Endothelial cell of umbilical vein (primary cell): ENCODE measurements around the gene C8A. TPM values are rescaled to one million over a fixed set of nuclear protein-coding genes. Genes with fewer than 3 reads are reported as not detected.

Experiments used
- BruUV-seq: library from RNA; stranded (reverse); fragments of 400-500 nt; replicated peaks from 2 replicates; lab custom pipeline; 2021; lab: Mats Ljungman, UMichigan
- CTCF ChIA-PET: fragments of 300-600, 350-600 bp; sonication (Branson Sonifier 250); formaldehyde crosslinking; loops from one replicate; lab custom pipeline; 2021; ENCODE audit warnings: antibody characterized with exemption, inconsistent platforms; lab: Charles Lee
- POLR2A ChIA-PET: fragments of 300-600, 350-600 bp; sonication (Branson Sonifier 250); formaldehyde crosslinking; loops from one replicate; lab custom pipeline; 2021; ENCODE audit warnings: antibody characterized with exemption, inconsistent platforms; lab: Charles Lee
- DNase-seq: peaks from one replicate; pipeline ENCODE4 v3.0.0-alpha.2; 2011; ENCODE audit warnings: low read depth, low spot score
- FAIRE-seq: peaks from 2 replicates; lab custom pipeline; 2011; peaks lifted over from hg19 to GRCh38; lab: Jason Lieb, UNC
- H2AFZ ChIP-seq: 2 replicates; pipeline ENCODE4 v1.6.0; 2012; ENCODE audit warnings: low read depth, low read length, control low read depth, inconsistent platforms
- H3K27ac ChIP-seq: 2 replicates; pipeline ENCODE4 v1.5.1; 2011; ENCODE audit warnings: low read depth, mild to moderate bottlenecking, control low read depth, low read length, moderate library complexity; ENCODE audit not compliant: insufficient read depth
- H3K27me3 ChIP-seq, 2 experiments: 2 replicates each; pipeline versions ENCODE4 v1.6.0 to v1.6.1; 2011; ENCODE audit warnings: low read length in 2 of 2, mixed read lengths in 1 of 2; ENCODE audit not compliant: control insufficient read depth in 2 of 2, insufficient read depth in 2 of 2
- H3K36me3 ChIP-seq, 2 experiments: 2 replicates in 1 of 2; 3 replicates in 1 of 2; pipeline ENCODE4 v1.5.1; 2011; ENCODE audit warnings: low read length in 2 of 2, mild to moderate bottlenecking in 1 of 2, moderate library complexity in 1 of 2; ENCODE audit not compliant: control insufficient read depth in 2 of 2, insufficient read depth in 2 of 2; ENCODE audit errors: extremely low read depth in 1 of 2
- H3K4me1 ChIP-seq: 3 replicates; pipeline ENCODE4 v1.5.1; 2011; ENCODE audit warnings: mild to moderate bottlenecking, low read length; ENCODE audit not compliant: control insufficient read depth, insufficient read depth; ENCODE audit errors: extremely low read depth
- H3K4me2 ChIP-seq: 2 replicates; pipeline ENCODE4 v1.6.1; 2011; ENCODE audit warnings: low read length, control low read depth, mixed read lengths; ENCODE audit not compliant: insufficient read depth
- H3K4me3 ChIP-seq, 3 experiments: fragments of 200-600 bp in 1 of 3; sonication (generic), shearing (Covaris generic) in 1 of 3; replicated peaks in 1 of 3; 2 replicates each; pipeline ENCODE4 v1.5.1; 2011 to 2016; ENCODE audit warnings: control low read depth in 3 of 3, low read length in 3 of 3, mild to moderate bottlenecking in 2 of 3, inconsistent platforms in 1 of 3, low read depth in 1 of 3, moderate library complexity in 1 of 3; ENCODE audit not compliant: insufficient read depth in 1 of 3
- H3K79me2 ChIP-seq: 2 replicates; pipeline ENCODE4 v1.6.0; 2012; ENCODE audit warnings: low read length, inconsistent platforms; ENCODE audit not compliant: control insufficient read depth, insufficient read depth
- H3K9ac ChIP-seq: replicated peaks from 2 replicates; pipeline ENCODE3; 2011; ENCODE audit warnings: low read length, control low read depth; ENCODE audit not compliant: insufficient read depth; ENCODE audit errors: extremely low read depth
- H3K9me1 ChIP-seq: replicated peaks from 3 replicates; pipeline ENCODE4 v1.6.0; 2011; ENCODE audit warnings: mild to moderate bottlenecking, low read length; ENCODE audit not compliant: control insufficient read depth, insufficient read depth; ENCODE audit errors: extremely low read depth
- H3K9me3 ChIP-seq: replicated peaks from 2 replicates; pipeline ENCODE4 v1.5.1; 2012; ENCODE audit warnings: low read length, inconsistent platforms; ENCODE audit not compliant: control insufficient read depth, insufficient read depth
- H4K20me1 ChIP-seq: replicated peaks from 2 replicates; pipeline ENCODE3; 2011; ENCODE audit warnings: mild to moderate bottlenecking, low read length; ENCODE audit not compliant: control insufficient read depth, insufficient read depth; ENCODE audit errors: extremely low read depth
- CTCF ChIP-seq, 2 donors: IDR thresholded peaks; 1 replicate in 1 of 2; 2 replicates in 1 of 2; pipeline ENCODE4 v1.5.1; 2011; ENCODE audit warnings: low read length in 2 of 2, mild to moderate bottlenecking in 2 of 2, moderate library complexity in 2 of 2, control low read depth in 1 of 2, inconsistent platforms in 1 of 2, low read depth in 1 of 2; ENCODE audit not compliant: insufficient read depth in 1 of 2; ENCODE audit errors: extremely low read depth in 1 of 2
- EZH2 ChIP-seq: IDR thresholded peaks from 2 replicates; pipeline ENCODE4 v1.6.1; 2012; ENCODE audit warnings: borderline replicate concordance, low read depth, mild to moderate bottlenecking, moderate library complexity, low read length, inconsistent platforms; ENCODE audit not compliant: severe bottlenecking
- FOS ChIP-seq: IDR thresholded peaks from 2 replicates; pipeline ENCODE4 v1.6.1; 2011; ENCODE audit warnings: mild to moderate bottlenecking, low read length, moderate library complexity, borderline replicate concordance; ENCODE audit not compliant: insufficient read depth
- GATA2 ChIP-seq: IDR thresholded peaks from 2 replicates; pipeline ENCODE4 v1.7.0; 2011; ENCODE audit warnings: low read depth, mild to moderate bottlenecking, moderate library complexity, mixed read lengths, low read length; ENCODE audit not compliant: insufficient read length, insufficient read depth
- JUN ChIP-seq: IDR thresholded peaks from 2 replicates; pipeline ENCODE4 v1.6.1; 2011; ENCODE audit warnings: borderline replicate concordance, low read depth; ENCODE audit not compliant: insufficient read length, insufficient read depth
- MAX ChIP-seq: IDR thresholded peaks from 2 replicates; pipeline ENCODE4 v1.6.1; 2011; ENCODE audit not compliant: insufficient read depth, insufficient read length
- MYC ChIP-seq: IDR thresholded peaks from one replicate; pipeline ENCODE4 v1.6.1; 2011; ENCODE audit warnings: mild to moderate bottlenecking, low read depth, low read length
- POLR2A ChIP-seq: IDR thresholded peaks from 2 replicates; pipeline ENCODE4 v1.6.1; 2012; ENCODE audit warnings: low read depth, mild to moderate bottlenecking, control low read depth, low read length
- POLR2AphosphoS5 ChIP-seq: IDR thresholded peaks from 2 replicates; pipeline ENCODE4 v1.6.1; 2012; ENCODE audit warnings: low read depth, mild to moderate bottlenecking, control low read depth, low read length, moderate library complexity; ENCODE audit not compliant: insufficient read depth
- dilution Hi-C: fragments of 300-500 bp; cut with MboI; formaldehyde crosslinking; loops from one replicate; pipeline ENCODE4 v1.15.0; 2019; ENCODE audit warnings: low sequenced_read_pairs; ENCODE audit not compliant: extremely low pct_ligation_motif_present
- intact Hi-C: fragments of 100-400 bp; cut with micrococcal nuclease; formaldehyde crosslinking; loops from one replicate; pipeline ENCODE4 v1.10.0; 2022
- polyA plus RNA-seq, 4 experiments: library from polyadenylated mRNA; depleted of rRNA in 3 of 4; stranded (reverse) in 3 of 4; unstranded in 1 of 4; fragments of >200 nt; gene quantifications; 2 replicates each; pipeline versions ENCODE4 v1.2.1 to v1.2.3, GENCODE V29; 2011 to 2012; ENCODE audit warnings: missing spikeins in 1 of 4
- total RNA-seq: library from RNA; stranded (reverse); gene quantifications from 2 replicates; pipeline ENCODE4 v1.2.3, GENCODE V29; 2021

The C8A gene
- total and polyA plus RNA-seq, 2 donors (not counting 3 experiments of a cell fraction or from before 2014, with no cell fraction given) = not detected

GRCh38 chr1:56931211-56931610, 76.6 kb downstream of the C8A start:
- intact Hi-C loops (no loop called here), dilution Hi-C loops (no loop called here)
- CTCF ChIA-PET = no interaction called here
- TF ChIP-seq CTCF (IDR thresholded peaks at IDR 0.05; ENCODE audit: extremely low read depth in 1 of 2, insufficient read depth in 1 of 2, low read depth in 1 of 2, low read length in 2 of 2) (no peak), POLR2AphosphoS5 (no peak), GATA2 (no peak), EZH2 (no peak), POLR2A (no peak), MAX (no peak), FOS (no peak), MYC (no peak), JUN (no peak)
- no peak overlapping the region for H3K27ac ChIP-seq
- no peaks in the 10 kb centered on the region for H3K4me1 ChIP-seq
- H3K36me3 ChIP-seq = no peaks in the 10 kb centered on the region
- no peaks in the 10 kb centered on the region for H3K79me2 ChIP-seq
- H4K20me1 ChIP-seq = no peaks in the 10 kb centered on the region
- FAIRE-seq (no peak), DNase-seq (no peak)
- no TSS peak for BruUV-seq
- no peaks in the 10 kb centered on the region for H3K27me3 ChIP-seq
- POLR2A ChIA-PET = no interaction called here
- no peak overlapping the region for H3K9ac ChIP-seq
- no peaks in the 10 kb centered on the region for H3K9me3 ChIP-seq
- H3K4me2 ChIP-seq = no peak overlapping the region
- H3K4me3 ChIP-seq = no peak overlapping the region
- no peaks in the 10 kb centered on the region for H3K9me1 ChIP-seq
- H2AFZ ChIP-seq = no peak overlapping the region
